ENCODE data around the gene ATP2A1.

The ATP2A1 gene
- total RNA-seq = 0 to 2.9 (median 0.17) reads per million in 17 experiments

DNA sequence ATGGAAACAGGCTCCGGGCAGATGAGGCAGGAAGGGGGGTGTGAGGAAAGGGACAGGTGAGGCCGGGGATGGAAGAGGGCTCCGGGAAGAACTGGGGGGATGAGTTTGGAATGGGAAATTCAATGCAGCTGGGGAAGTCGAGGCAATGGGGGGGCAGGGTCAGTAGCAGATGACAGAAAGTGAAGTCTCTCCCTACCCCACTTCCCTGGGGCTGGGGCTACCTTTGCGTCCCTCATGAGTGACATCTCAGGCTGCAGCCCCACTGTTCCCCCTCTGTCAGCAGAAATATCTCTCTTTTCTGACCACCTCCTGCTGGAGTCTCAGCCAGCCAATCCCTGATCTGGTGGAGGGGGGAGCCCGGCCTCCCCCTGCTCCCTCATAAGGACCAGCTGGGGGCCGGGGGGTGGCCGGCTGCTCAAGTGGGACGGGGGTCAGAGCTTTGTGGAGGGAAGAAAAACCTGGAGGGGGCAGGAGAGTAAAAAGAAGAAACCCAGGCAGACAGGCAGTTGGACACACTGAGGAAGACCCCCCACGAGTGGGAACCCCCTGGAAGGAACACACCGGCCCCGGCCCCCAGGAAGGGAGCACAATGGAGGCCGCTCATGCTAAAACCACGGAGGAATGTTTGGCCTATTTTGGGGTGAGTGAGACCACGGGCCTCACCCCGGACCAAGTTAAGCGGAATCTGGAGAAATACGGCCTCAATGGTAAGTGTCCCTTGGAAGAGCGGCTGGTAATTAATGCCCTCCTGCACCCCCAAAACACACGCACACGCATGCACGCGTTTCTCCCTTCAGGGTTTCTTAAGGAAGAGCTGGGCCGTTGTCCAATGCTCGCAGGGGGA lies at the start of gene ATP2A1:
ATP2A1 (plus strand) TSS at position 406 of the 844 bp plus-strand sequence; CDS start at position 590, 184 bp downstream.
- no peak for DNase-seq

DNA sequence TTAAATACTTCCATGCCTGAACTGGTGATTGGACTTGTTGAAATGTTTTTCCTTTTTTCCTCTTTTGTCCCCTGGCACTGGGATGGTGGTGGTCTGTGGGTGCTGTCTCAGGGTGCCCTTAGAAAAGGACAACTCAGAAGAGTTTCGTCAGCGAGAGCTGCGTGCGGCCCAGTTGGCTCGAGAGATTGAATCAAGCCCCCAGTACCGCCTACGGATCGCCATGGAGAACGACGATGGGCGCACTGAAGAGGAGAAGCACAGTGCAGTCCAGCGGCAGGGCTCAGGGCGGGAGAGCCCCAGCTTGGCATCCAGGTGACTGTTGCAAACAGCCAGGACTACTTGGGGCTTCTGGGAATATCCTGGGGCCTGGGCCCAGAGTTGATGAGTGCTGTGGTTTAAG lies 48.5 kb upstream of the ATP2A1 start:
- DNase-seq = no peak

DNA sequence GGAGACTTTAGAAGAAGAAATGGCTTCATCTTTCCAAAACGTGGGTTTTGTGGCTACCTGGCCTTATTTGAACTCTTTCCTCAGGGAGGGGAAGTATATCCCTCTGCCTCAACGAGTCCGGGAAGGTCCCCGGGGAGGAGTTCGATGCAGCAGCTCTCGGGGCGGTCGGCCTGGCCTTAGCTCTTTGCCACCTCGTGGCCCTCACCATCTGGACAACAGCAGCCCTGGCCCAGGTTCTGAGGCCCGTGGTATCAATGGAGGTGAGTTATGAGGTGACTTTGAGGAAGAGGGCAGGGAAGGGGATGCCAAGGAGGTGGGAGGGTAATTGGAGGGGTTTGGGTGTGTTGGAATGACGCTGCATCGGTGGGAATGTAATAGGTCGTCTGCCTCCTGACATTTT lies 47.8 kb upstream of the ATP2A1 start:
- no peak for DNase-seq

DNA sequence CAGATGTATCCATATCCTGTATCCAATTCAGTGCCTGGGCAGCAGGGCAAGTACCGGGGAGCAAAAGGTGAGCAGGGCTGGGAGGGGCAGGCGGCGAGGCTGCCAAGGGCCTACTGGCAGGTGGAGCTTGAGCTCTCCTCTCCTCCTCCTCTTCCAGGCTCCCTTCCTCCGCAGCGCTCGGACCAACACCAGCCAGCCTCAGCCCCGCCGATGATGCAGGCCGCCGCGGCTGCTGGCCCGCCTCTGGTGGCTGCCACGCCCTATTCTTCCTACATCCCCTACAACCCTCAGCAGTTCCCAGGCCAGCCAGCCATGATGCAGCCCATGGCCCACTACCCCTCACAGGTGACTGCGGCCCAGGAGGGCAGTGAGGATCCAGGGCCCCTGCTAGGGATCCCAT lies 43.9 kb upstream of the ATP2A1 start:
- no peak for DNase-seq

DNA sequence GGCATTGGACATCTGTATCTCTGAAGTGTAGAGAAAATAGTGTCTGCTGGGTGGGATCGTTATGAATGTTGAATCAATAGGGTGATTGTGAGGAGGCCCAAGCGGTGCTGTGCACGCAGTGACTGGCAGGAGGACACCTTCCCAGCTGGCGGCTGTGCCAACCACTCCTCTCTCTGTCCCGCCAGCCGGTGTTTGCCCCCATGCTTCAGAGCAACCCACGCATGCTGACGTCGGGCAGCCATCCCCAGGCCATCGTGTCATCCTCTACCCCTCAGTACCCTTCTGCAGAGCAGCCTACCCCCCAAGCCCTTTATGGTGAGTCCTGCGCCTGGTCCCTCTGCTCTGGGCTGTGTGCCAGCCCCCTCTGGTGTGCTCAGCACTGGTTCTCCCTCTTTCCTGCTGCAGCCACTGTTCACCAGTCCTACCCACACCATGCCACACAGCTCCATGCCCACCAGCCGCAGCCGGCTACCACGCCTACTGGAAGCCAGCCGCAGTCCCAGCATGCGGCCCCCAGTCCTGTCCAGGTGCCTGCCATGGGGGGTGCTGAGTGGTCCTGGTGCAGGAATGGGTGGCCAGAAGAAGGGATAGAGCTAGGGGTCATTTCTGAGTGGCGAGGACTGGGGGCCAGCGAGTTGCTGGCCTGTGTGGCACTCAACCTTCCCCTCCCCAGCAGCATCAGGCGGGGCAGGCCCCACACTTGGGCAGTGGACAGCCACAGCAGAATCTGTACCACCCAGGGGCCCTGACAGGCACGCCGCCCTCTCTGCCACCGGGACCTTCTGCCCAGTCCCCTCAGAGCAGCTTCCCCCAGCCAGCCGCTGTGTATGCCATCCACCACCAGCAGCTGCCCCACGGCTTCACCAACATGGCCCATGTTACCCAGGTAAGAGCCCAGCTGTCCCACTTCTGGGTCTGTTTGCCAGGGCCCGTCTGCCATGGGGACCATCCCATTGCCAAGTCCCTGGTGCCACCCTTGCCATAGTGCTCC lies 43.1 kb upstream of the ATP2A1 start:
- no peak for DNase-seq

DNA sequence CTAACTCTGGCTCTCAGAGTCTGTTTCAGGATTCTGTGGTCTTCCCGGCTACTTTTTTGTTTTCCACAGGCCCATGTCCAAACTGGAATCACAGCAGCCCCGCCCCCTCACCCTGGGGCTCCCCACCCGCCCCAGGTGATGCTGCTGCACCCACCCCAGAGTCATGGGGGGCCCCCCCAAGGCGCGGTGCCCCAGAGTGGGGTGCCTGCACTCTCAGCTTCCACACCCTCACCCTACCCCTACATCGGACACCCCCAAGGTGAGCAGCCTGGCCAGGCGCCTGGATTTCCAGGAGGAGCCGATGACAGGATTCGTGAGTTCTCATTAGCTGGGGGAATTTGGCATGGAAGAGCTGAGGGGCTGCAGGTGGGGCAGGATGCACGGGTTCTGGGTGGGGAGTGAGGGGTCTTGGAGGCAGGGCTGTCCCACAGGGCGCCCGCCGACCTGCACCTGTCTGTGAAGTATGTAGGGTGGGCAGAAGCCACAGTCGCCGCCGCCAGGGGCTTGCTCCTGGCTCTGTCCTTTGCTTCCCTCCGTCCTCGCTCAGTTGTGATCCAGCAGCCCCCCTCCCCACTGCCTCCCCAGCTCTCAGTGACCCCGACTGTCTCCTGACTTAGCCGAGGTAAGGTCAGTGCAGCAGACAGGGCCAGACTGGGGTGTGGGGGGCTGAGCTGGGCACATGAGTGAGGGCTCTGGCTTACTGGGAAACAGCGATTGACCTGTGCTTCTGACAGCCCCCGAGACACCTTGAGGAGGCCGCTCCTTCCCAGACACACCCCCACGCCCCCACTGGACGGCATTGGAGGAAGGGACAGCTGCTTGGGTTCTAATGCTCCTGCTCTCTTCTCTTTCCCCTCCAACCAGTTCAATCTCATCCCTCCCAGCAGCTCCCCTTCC lies 42.2 kb upstream of the ATP2A1 start:
- no peak for DNase-seq

DNA sequence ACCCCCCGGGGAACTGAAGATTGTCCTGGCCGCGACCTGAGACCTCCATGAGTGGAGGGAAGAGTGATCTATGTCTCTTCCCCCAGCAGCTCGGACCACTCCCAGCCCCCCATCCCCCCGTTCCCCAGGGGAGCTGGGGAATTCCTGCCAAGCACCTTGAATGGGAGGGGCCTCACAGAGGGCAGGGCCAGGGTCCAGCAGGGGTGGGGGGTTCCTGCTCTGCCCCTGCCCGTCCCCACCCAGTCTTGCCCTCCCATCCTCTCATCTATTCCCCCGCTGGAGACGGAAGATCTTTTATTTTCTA lies 41.6 kb upstream of the ATP2A1 start:
- no peak for DNase-seq

DNA sequence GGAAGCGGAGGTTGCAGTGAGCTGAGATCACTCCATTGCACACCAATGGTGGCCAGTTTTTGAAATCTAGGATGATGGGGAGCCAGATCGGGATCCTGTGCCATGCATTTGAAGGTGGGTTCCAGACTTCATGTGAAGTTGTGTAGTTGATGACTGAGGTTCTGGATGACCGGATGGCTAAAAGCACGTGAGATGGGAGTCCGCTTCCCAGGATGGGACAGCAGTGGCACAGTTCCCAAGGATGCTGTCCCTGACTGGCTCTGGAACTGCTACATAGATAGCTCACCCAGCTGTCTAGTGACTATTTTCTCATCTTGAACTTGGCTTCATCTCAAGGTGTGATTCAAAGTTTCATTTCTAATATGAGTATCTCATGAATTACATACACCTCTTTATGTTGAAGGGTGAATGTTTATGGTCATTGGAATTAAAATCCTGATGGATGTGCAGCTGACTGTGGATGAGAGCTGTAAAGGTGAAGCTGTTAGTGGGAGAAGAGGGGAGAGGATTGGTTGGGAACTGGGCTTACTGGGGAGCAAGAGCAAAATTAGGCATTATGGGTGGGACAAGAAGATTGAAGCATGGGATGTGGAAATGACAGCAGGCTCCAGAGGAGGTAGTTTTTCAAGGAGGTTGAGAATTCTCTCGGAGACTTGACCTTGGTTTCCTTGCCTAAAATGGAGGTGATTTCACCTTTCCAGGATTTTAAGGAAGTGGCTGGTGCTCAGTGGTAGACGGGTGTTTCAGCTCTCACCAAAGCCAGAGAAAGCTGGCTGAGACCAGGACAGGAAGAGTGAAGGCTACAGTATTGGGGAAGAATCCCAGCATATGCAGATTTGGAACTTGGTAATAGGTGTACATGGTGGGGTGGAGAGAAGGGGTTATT lies 40.4 kb upstream of the ATP2A1 start:
- DNase-seq = no peak

DNA sequence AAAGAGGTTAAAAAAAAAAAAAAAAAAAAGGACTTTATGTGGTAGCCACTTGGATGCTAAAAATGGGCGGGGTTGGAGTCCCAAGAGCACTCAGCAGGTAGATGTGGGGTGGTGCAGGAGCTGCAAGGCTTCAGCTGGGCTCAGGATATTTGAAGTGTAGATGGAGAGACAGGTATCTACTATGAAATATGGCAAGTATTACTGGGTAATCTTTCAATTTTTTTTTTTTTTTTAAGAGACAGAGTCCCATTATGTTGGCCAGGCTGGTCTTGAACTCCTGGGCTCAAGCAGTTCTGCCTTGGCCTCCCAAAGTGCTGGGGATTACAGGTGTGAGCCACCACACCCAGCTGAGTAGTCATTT lies 39.8 kb upstream of the ATP2A1 start:
- no peak for DNase-seq

DNA sequence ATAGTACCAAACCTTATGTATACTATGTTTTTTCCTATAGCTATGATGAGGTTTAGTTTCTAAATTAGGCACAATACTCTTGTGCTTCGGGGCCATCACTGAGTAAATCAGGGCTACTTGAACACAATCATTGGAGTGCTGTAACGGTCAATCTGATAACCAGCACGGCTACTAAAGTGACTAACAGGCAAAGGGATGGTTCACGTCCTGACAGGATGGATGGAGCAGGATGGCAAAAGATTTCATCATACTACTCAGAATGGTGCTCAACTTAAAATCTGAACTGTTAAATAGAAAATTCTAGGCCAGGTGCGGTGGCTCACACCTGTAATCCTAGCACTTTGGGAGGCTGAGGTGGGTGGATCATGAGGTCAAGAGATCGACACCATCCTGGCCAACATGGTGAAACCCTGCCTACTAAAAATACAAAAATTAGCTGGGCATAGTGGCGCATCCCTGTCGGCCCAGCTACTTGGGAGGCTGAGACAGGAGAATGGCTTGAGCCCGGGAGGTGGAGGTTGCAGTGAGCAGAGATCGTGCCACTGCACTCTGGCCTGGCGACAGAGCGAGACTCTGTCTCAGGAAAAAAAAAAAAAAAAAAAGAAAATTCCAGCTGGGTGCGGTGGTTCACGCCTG lies 39.2 kb upstream of the ATP2A1 start:
- DNase-seq = no peak

DNA sequence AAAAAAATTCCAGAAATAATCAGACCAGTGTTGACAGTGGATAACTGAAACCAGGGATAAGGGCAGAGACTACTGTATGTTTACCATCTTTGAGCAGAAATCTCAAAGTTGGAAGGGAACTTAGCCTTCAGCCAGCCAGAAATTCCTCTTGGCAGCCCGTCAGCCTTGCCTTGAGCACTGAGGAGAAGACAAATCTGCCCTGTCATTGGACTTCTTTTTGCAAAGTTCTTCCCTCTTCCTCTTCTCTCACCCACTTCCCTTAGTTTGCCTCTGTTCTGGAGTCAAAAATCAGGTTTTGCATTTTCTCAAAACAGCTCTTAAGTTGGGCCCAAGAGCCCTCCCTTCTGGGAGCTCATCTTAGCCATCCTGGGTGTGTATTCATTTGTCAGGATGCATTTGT lies 38.4 kb upstream of the ATP2A1 start:
- DNase-seq = peak; percentile 25 to 59 (median 58)

DNA sequence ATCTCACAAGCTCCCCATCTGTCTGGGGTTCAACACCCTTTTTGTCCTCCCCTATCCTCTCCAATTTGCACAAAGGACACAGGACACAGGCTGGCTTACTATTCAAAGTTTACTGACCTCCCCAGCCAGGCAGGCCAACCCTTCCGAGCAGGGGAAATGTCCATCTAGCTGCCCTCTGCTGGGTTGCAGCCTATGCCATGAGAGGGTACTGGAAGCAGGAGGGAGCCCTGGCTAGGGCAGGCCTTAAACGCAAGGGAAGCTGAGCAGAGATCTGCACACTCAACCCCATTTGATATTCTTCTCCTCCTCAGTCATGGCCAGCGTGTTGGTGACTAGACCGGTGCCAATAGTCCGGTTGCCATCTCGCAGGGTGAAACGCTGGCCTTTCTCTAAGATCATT lies 35.6 kb upstream of the ATP2A1 start:
- no peak for DNase-seq

DNA sequence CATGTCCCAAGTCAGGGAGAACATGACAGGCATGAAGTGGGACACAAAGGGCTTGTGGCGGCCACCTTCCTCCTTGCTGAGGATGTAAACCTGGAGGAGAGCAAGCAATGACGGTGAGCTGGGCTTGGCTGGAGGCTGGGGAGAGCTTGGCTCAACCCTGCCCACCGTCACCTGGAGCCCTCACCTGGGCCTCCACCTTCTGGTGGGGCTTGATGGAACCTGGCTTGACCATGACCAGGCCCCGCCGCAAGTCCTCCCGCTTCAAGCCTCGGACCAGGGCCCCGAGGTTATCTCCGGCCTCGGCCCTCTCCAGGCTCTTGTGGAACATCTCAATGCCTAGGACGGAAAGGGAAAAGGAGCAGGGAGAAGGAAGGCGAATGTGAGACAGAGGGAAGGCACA lies 34.5 kb upstream of the ATP2A1 start:
- no peak for DNase-seq

DNA sequence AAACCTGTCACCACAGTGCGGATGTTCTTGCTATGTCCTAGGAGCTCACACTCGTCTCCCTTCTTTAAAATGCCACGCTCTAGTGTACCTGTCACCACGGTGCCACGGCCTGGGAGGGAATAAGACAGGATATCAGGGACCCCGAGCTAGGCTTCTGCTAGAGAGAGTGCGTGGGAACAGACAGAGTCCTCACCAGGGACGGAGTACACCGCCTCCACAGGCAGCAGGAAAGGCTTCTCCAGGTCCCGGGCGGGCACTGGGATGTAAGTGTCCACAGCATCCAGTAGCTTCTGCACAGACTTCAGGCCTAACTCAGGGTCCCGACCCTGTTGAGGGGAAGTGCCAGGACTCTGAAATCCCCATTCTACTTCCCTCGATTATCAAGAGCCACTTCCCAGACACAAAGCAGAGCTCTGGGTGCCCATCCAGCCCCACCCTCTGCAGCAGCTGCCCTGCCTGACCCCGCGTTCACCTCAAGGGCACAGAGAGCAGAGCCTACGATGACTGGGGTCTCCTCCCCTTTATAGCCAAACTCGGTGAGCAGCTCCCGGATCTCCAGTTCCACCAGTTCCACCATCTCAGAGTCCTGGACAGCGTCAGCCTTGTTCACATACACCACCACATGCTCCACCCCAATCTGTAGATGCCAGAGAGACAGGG lies 33.9 kb upstream of the ATP2A1 start:
- DNase-seq = no peak

DNA sequence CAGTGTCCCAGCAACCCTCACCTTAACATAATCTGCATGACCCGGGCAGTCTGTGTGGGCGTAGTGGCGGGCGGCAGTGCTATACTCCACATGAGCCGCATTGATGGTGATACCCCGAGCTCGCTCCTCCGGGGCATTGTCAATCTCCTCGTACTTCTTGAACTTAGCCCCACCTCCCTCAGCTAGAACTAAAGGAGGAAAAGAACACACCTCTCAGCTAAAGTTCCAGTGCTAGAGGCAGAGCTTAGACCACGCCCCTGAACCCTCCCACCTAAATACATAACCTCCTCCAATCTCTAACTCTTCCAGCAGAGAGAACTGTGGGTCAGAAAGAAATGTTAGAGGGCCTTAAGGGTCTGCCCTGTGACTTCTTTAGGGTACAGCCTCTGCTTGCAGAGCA lies 33.0 kb upstream of the ATP2A1 start:
- peak; percentile 18 to 57 (median 46) for DNase-seq

DNA sequence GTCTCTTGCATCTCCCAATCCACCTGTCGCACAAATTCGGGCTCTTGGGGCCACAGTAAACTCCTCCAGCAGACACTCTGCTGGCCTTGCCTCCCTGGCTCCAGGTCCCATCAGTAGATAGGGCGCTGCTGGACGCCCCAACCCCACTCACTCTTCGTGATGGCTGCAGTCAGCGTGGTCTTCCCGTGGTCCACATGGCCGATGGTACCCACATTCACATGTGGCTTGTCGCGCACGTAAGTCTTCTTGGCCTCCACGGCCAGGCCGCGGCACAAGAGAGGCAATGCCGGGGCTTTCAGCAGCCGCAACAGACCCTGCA lies 32.6 kb upstream of the ATP2A1 start:
- DNase-seq = peak in 1 of 4 experiments; percentile 9

DNA sequence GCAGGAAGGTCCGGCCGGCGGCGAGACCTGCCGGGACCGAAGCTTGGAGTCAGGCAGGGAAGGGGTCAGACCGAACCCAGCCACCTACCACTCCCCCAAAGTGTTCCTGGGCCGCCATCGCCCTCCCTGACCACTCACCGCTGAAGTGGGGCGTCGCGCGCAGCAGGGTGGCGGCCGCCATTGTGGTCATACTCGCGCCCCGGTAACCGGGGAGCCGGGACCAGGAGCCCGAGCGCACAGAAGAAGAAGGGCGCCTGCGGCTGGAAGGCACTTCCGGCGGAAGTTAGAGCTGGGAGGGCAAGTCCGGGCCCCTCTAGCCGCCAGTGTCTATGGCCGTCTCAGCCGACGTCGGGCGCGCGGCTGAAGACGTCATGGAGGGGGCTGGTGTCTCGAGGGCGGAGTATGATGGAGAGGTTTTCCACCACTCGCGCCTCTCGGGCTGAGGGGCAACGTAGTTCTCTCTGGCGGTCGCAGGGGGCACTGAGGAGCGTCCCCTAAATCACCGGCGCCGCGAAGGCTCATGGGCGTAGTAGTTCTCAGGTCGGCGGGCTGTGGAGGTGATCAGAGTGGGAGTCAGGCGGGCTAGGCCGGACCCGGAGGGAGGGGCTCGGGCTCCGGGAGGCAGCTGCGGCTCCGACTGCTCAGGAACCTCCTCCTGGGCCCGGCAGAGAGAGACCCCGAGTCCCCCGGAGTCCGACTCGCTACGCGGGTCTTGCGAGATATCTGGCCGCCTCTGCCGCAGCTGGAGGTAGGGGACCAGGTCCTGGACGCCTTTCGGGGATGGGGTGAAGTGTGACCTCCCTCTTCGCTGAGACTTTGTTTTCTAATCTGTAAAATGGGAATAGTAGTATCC lies 32.0 kb upstream of the ATP2A1 start, which contains the start of gene TUFM:
TUFM (minus strand) TSS at position 269 of the 853 bp plus-strand sequence; CDS start at position 190, 79 bp downstream.
- peak; percentile 99 for DNase-seq

DNA sequence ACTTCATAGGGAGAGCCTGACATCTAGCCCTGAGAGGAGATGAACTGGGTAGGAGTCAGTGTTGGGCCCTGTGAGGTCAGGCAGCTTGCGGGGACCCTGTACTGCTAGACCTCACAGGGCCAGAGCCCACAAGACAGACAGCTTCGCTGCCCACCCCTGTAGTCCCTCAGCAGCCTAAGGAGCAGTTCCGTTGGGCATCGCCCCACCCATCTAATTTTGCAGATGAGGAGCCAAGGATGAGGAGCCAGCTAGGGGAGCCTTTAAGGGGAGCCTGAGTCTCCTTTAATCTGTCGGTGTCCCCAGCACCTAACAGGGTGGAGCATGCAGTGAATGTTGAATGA lies 31.4 kb upstream of the ATP2A1 start:
- DNase-seq = peak in 2 of 4 experiments; percentile 11 to 18

DNA sequence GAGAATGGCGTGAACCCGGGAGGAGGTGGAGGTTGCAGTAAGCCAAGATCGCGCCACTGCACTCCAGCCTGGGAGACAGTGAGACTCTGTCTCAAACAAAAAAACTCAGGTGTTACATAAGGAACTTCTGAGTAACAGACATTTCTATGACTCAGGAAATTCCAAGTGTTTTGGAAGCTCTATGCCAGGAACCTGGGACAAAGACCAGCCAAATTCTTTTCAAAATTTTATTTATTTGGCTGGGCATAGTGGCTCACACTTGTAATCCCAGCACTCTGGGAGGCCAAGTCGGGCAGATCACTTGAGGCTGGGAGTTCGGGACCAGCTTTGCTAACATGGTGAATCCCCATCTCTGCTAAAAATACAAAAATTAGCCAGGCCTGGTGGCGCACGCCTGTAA lies 19.9 kb upstream of the ATP2A1 start:
- no peak for DNase-seq

DNA sequence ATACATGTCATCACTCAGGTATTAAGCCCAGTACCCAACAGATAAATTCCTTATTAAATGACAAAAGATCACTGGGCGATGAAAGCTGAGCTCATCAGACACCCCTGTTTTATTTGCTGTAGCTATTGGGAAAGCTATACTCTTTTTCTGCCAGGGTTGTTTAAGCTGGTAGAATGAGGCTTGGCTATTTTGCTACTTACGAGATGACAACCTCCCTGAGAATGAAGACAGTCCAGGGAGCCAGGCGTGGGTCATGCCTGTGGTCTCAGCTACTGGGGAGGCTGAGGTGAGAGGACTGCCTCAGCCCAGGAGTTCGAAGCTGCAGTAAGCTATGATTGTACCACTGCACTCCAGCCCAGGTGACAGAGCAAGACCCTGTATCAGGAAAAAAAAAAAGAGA lies 19.0 kb upstream of the ATP2A1 start:
- DNase-seq = no peak
